ENCODE measurements around the gene IL18BP.

Gene IL18BP

DNA sequence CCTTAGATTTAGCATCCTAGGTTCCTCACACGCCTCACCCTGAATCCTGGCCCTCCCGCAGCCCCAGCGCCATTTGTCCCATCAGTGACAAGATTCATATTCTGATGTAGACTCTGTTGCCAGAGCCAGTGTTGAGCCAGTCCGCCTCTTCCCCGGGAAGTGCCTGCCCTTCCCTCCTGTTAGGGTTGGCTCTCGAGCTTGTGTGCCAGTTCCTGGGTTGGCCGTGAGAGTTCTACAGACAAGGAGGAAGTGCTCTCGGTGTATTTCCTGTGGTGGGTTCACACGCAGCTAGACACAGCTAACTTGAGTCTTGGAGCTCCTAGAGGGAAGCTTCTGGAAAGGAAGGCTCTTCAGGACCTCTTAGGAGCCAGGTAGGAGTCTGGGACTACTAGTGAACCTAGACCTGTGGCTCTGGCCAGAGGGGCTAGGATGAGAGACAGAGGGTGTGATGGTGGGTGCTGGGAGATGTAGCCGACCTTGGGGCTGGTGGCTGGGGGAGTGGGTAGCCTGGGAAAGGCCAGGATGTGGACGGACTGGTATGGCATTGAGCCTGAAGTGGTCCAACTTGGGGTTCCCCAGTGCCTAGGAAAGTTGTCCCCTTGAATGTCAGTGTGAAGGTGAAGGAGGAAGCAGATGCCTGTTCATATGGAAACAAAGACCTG is at the start of gene IL18BP:
TSS of gene IL18BP (plus strand) at position 261 of the 662 bp plus-strand sequence. CDS start 1,076 bp downstream, outside the sequence.
- H3K27ac Mint-ChIP-seq, result peak within 1 kb of the TSS; percentile 97
- H3K4me3 Mint-ChIP-seq, result peak within 1 kb of the TSS; percentile 89
- H3K4me1 Mint-ChIP-seq (ENCODE audit: low read depth), result peaks cover 33% of the 10 kb centered on the region
- peaks cover 4% of the 10 kb centered on the region for H3K36me3 Mint-ChIP-seq
- no peaks in the 10 kb centered on the region for H3K9me3 Mint-ChIP-seq (ENCODE audit: low read depth)
- no peaks in the 10 kb centered on the region for H3K27me3 Mint-ChIP-seq

DNA sequence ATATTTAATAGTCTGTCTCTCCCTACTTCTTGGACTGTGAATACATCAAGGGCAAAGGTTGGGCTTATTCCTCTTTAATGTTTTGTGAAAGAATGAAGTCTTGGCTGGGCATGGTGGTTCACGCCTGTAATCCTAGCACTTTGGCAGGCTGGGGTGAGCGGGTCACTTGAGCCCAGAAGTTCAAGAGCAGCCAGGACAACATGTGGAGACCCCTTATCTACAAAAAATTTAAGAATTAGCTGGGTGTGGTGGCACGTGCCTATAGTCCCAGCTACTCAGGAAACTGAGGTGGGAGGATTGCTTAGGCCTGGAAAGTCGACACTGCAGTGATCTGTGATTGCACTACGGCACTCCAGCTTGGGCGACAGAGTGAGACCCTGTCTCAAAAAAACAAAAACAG is 49.7 kb upstream of the IL18BP start:
- Mint-ChIP-seq H3K36me3 (peaks cover 5% of the 10 kb centered on the region), H3K4me3 (no peak overlapping the region), H3K27me3 (no peaks in the 10 kb centered on the region), H3K4me1 (ENCODE audit: low read depth) (peaks cover 21% of the 10 kb centered on the region), H3K27ac (no peak overlapping the region), H3K9me3 (ENCODE audit: low read depth) (no peaks in the 10 kb centered on the region)

DNA sequence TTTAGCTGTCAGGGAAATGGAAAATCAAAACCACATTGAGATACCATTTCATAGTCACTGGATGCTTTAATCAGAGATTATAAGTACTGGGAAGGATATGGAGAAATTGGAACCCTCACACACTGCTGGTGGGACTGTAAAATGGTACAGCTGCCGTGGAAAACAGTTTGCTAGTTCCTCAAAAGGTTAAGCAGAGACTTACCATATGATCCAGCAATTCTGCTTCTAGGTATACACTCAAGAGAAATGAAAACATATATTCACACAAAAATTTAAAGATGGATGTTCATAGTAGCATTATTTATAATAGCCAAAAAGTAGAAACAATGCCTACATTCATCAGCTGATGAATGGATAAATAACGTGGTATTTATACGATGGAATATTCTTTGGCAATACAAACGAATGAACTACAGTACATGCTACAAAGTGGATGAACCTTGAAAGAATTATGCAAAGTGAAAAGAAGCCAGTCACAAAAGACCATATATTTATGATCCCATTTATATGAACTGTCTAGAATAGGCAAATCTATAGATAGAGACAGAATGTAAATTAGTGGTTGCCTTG is 46.9 kb upstream of the IL18BP start:
- no peaks in the 10 kb centered on the region for H3K27me3 Mint-ChIP-seq
- H3K27ac Mint-ChIP-seq, result no peak overlapping the region
- peaks cover 19% of the 10 kb centered on the region for H3K4me1 Mint-ChIP-seq (ENCODE audit: low read depth)
- H3K4me3 Mint-ChIP-seq, result no peak overlapping the region
- peaks cover 5% of the 10 kb centered on the region for H3K36me3 Mint-ChIP-seq
- no peaks in the 10 kb centered on the region for H3K9me3 Mint-ChIP-seq (ENCODE audit: low read depth)

DNA sequence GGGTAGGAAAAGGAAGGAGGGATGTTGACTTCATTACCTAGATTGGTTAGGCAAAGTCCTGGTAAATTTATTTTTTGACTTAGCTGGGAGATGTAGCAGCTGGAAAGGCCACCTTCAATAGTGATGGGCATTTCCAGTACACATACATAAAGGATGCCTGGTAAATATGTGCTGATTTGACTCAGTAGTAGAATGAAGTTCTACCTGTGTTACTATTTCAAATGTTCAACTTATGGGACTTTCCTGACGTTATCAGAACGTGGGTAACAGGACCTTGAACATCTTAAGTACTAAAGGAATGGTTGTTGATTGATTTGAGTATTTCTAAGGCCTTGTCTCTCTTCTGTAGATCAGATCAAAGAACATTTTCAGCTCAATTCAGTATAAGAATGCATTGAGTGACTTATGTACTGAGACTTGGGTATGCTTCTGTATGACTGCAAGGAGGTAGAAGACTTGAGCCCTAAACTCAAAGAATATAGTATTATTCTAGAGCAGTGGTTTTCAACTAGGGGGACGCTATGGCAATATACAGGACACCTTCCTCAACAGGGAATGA is 42.7 kb upstream of the IL18BP start:
- Mint-ChIP-seq H3K4me1 (ENCODE audit: low read depth) (peaks cover 13% of the 10 kb centered on the region), H3K27ac (no peak overlapping the region)

DNA sequence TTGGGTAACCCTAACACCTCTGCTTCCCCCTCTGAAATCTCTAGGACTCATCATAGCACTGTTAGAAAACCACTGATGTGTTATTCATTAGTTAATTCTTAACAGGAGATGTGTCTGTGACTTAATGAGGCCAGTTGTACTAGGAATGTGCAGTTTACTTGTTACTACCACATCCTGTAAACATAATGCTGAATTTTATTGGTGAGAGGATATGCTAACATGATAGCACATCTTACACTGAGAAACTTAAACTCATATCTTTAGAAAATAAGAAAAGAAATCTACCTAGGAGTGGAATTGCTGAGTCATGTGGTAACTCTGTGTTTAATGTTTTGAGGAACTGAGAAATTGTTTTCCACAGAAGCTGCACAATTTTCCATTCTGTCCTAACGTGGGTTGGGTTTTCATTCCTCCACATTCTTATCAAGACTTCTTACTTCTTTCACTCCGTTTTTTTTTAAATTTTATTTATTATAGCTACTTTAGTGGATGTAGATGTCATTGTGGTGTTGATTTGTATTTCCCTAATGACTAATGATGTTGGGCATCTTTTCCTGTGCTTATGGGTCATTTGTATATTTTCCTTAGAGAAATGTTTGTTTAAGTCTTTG is 36.2 kb upstream of the IL18BP start:
- H3K9me3 Mint-ChIP-seq (ENCODE audit: low read depth), result peaks cover 3% of the 10 kb centered on the region
- no peaks in the 10 kb centered on the region for H3K27me3 Mint-ChIP-seq
- peaks cover 13% of the 10 kb centered on the region for H3K36me3 Mint-ChIP-seq
- peak overlapping the region; percentile 58 for H3K27ac Mint-ChIP-seq
- H3K4me3 Mint-ChIP-seq, result peak overlapping the region; percentile 55
- H3K4me1 Mint-ChIP-seq (ENCODE audit: low read depth), result peaks cover 16% of the 10 kb centered on the region

More for the DNA sequence above, 42.7 kb upstream of the IL18BP start:
- peaks cover 7% of the 10 kb centered on the region for H3K36me3 Mint-ChIP-seq
- no peaks in the 10 kb centered on the region for H3K27me3 Mint-ChIP-seq
- H3K4me3 Mint-ChIP-seq, result no peak overlapping the region
- peaks cover 2% of the 10 kb centered on the region for H3K9me3 Mint-ChIP-seq (ENCODE audit: low read depth)

DNA sequence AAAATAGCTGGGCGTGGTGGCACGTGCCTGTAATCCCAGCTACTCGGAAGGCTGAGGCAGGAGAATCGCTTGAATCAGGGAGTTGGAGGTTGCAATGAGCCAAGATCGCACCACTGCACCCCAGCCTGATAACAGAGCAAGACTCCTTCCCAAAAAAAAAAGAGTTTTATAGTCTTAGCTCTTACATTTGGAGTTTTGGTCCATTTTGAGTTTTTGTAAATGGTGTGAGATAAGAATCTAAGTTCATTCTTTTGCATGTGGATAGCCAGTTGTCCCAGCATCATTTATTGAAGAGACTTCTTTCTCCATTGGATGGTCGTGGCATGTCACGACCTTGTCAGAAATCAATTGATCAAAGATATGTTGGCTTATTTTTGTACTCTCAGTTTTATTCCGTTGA is 35.2 kb upstream of the IL18BP start:
- H3K4me1 Mint-ChIP-seq (ENCODE audit: low read depth), result peaks cover 16% of the 10 kb centered on the region
- no peaks in the 10 kb centered on the region for H3K27me3 Mint-ChIP-seq
- H3K4me3 Mint-ChIP-seq, result no peak overlapping the region
- peaks cover 15% of the 10 kb centered on the region for H3K36me3 Mint-ChIP-seq
- H3K27ac Mint-ChIP-seq, result peak overlapping the region; percentile 34
- peaks cover 3% of the 10 kb centered on the region for H3K9me3 Mint-ChIP-seq (ENCODE audit: low read depth)

DNA sequence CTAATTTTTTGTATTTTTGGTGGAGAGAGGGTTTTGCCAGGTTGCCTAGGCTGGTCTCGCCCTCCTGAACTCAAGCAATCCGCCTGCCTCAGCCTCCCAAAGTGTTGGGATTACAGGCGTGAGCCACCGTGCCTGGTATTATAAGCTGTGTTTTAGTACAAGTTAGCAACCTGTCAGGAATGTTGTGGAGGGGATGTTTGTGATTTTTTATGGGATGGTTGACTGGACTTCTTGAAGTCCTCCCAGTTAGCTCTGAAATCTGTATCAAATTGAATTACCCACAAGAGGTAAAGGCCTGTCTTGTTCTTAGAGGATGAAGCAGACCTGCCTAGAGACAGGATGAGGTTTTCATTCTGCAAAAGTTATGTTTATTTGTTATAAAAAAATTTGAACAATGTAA is 34.1 kb upstream of the IL18BP start:
- Mint-ChIP-seq H3K27ac (no peak overlapping the region), H3K27me3 (no peaks in the 10 kb centered on the region), H3K4me1 (ENCODE audit: low read depth) (peaks cover 16% of the 10 kb centered on the region), H3K4me3 (no peak overlapping the region), H3K9me3 (ENCODE audit: low read depth) (peaks cover 3% of the 10 kb centered on the region), H3K36me3 (peaks cover 15% of the 10 kb centered on the region)

DNA sequence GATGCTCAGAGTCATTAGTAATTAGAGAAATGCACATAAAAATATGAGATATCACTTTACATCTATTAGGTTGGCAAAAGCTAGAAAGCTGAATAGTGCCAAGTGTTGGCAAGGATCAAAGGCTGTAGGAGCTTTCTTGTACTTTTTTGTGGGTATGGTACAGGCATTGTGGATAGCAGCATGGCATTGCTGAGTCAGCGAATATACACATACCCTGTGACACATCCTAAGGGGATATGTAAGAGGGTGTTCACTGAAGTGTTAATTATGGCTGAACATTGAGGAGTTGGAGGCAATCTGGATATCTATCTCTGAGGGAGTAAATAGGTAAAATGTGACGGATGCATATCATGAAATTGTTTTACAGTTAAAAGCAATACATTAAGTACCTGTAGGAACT is 27.0 kb upstream of the IL18BP start:
- Mint-ChIP-seq H3K27me3 (no peaks in the 10 kb centered on the region), H3K4me3 (no peak overlapping the region), H3K27ac (no peak overlapping the region), H3K9me3 (ENCODE audit: low read depth) (no peaks in the 10 kb centered on the region), H3K4me1 (ENCODE audit: low read depth) (no peaks in the 10 kb centered on the region), H3K36me3 (peaks cover 5% of the 10 kb centered on the region)

DNA sequence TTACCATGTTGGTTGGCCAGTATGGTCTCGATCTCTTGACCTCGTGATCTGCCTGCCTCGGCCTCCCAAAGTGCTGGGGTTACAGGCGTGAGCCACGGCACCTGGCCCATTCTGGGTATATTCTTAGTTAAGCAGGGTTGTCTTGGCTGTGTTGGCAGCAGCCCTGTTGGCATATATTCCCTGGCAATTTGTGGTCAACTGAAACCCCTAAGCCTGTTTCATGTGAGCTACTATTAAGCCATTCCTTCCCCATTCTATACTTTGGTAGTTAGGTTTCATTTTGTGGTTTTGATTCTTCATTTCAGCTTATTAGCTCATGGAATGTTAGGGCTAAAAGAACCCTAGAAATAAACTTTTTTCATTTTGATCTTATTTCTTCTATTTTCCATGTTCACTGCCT is 22.2 kb upstream of the IL18BP start:
- H3K36me3 Mint-ChIP-seq, result peaks cover 3% of the 10 kb centered on the region
- H3K4me3 Mint-ChIP-seq, result no peak overlapping the region
- no peak overlapping the region for H3K27ac Mint-ChIP-seq
- H3K27me3 Mint-ChIP-seq, result no peaks in the 10 kb centered on the region
- no peaks in the 10 kb centered on the region for H3K9me3 Mint-ChIP-seq (ENCODE audit: low read depth)
- no peaks in the 10 kb centered on the region for H3K4me1 Mint-ChIP-seq (ENCODE audit: low read depth)

DNA sequence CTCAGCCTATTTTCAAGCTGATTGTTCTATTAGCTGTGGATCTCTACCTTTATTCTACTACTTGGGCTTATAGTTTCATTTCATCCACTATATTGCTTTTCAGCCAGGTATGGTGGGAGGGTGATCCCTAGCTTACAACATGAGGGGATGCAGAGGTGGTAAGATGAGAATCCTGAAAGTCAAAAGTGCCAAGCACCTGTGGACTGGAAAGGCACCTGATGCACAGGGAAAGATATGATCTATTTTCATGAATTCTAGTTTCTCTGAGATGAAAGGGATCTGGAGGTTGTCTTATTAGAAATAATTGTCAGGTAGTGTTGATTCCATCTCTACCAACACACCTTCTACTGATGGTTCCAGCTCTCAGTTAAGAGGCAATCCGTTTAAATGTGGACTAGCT is 21.6 kb upstream of the IL18BP start:
- no peak overlapping the region for H3K27ac Mint-ChIP-seq
- no peaks in the 10 kb centered on the region for H3K36me3 Mint-ChIP-seq
- no peak overlapping the region for H3K4me3 Mint-ChIP-seq
- no peaks in the 10 kb centered on the region for H3K4me1 Mint-ChIP-seq (ENCODE audit: low read depth)
- no peaks in the 10 kb centered on the region for H3K27me3 Mint-ChIP-seq
- no peaks in the 10 kb centered on the region for H3K9me3 Mint-ChIP-seq (ENCODE audit: low read depth)

DNA sequence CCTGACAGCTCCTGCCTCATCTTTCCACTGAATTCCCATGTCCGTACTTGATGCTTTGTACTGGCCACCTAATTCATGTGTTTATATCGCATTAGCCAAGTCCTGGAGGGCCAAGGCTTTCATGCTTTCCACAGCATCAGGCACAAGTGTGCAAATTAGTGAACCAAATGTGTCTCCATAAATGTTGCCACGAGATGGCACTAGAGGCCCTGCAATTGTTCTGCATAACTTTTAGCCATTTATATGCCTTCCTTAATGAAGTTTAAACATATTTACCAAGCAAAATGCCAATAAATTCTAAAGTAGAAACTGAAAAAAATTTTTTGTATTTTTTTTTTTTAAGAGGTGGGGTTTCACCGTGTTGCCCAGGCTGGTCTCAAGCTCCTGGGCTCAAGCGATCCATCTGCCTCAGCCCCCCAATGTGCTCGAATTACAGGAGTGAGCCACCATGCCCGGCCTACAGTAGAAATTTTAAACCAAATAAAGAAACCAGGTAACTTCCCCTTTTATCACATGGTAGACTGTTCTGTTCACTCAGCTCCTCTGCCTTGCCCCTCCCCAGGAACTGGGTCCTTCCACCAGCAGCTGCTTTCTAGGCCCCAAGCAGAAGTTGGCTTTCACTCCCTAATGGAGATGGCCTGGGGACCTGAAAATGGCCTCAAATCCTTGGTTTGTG is 20.8 kb upstream of the IL18BP start:
- Mint-ChIP-seq H3K9me3 (ENCODE audit: low read depth) (no peaks in the 10 kb centered on the region), H3K36me3 (peaks cover 3% of the 10 kb centered on the region), H3K4me3 (no peak overlapping the region), H3K27me3 (no peaks in the 10 kb centered on the region), H3K4me1 (ENCODE audit: low read depth) (no peaks in the 10 kb centered on the region), H3K27ac (no peak overlapping the region)

DNA sequence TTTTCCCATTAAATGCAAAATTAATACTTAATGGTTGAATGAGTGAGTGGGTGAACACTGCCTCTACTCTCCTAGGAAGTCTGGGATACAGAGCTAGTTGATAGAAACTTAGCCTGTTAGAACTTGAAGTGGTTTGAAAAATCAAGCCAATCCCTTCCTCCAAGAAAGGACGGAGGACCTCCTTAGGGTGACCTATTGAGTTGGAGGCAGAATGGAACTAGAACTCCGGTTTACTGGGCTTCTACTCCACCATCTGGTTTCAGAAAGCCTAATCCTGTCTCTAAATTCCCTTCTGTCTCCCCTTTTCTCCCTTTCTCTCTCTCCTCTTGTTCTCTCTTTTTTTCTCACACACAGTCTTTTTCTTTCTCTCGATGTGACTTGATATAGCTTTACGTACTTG is 19.6 kb upstream of the IL18BP start:
- no peak overlapping the region for H3K27ac Mint-ChIP-seq
- no peaks in the 10 kb centered on the region for H3K4me1 Mint-ChIP-seq (ENCODE audit: low read depth)
- H3K27me3 Mint-ChIP-seq, result no peaks in the 10 kb centered on the region
- no peak overlapping the region for H3K4me3 Mint-ChIP-seq
- H3K36me3 Mint-ChIP-seq, result peaks cover 5% of the 10 kb centered on the region
- H3K9me3 Mint-ChIP-seq (ENCODE audit: low read depth), result no peaks in the 10 kb centered on the region

DNA sequence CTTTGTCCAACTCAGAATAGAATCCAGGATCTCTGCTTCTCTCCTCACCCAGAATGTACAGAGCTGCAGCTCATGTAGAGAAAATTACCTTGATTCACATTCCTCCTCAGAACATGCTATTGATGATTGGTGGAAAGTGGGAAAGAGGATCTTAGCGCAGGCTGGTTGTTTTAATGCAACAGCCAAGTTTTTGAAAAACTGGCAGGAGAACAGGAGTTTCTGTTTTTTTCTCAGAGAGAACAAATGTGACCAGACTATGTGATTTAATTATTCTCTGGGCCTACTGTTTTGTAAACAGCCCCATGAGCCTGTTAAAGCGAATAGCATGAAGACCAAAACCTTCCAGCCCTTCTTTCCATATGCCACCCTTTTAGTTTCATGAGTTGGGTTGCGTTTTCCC is 19.1 kb upstream of the IL18BP start:
- no peaks in the 10 kb centered on the region for H3K27me3 Mint-ChIP-seq
- H3K9me3 Mint-ChIP-seq (ENCODE audit: low read depth), result no peaks in the 10 kb centered on the region
- H3K4me3 Mint-ChIP-seq, result no peak overlapping the region
- H3K4me1 Mint-ChIP-seq (ENCODE audit: low read depth), result no peaks in the 10 kb centered on the region
- H3K36me3 Mint-ChIP-seq, result peaks cover 5% of the 10 kb centered on the region
- H3K27ac Mint-ChIP-seq, result no peak overlapping the region

DNA sequence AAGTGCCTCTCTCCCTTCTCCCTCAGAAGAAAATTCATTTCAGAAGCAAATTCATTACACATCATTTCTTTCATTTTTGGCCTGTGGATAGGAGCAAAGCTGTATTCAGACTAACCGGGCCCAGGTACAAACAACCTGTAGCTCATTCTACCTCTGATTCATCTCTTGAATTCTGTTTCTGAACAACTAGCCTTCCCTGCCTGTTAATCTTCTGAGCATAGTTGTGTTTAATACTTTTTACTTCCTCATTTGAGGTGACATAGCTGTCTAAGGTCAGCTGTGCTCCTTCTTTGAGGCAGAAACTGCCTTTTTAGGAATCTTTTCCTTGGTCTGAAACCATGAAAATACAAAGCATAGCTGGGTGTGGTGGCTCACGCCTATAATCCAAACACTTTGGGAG is 12.6 kb upstream of the IL18BP start:
- Mint-ChIP-seq H3K4me3 (no peak overlapping the region), H3K27ac (no peak overlapping the region), H3K9me3 (ENCODE audit: low read depth) (no peaks in the 10 kb centered on the region), H3K4me1 (ENCODE audit: low read depth) (no peaks in the 10 kb centered on the region), H3K36me3 (peaks cover 15% of the 10 kb centered on the region), H3K27me3 (no peaks in the 10 kb centered on the region)

DNA sequence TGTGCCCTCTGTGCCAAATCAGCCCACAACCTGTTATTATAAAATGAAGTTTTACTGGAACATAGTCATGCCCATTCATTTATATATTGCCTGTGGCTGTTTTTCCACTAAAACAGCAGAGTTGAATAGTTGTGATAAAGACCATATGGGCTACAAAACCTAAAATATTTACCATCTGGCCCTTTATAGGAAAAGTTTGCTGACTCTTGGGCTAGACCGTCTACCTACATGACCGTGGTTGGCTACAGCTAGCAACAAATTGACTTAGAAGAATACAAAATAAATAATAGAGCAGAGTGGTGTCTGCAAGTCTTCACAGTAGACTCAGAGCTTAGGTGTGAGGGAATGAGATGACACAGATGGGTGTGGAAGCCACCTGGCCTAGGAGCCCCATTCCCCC is 11.2 kb upstream of the IL18BP start:
- Mint-ChIP-seq H3K27ac (no peak overlapping the region), H3K27me3 (no peaks in the 10 kb centered on the region), H3K4me1 (ENCODE audit: low read depth) (no peaks in the 10 kb centered on the region), H3K36me3 (peaks cover 13% of the 10 kb centered on the region), H3K4me3 (no peak overlapping the region), H3K9me3 (ENCODE audit: low read depth) (no peaks in the 10 kb centered on the region)
